WTC11 (cell line): ENCODE results near the gene PAM. TPM values are rescaled to one million over a fixed set of nuclear protein-coding genes. Genes with fewer than 3 reads are reported as not detected.

Experiments used
- ATAC-seq: fragments of 200-7000 bp; cut with Tn5 transposase; 2 replicates; pipeline ENCODE4 v1.10.0; 2021; ENCODE audit warnings: mild to moderate bottlenecking, moderate library complexity
- CTCF ChIA-PET: fragments of 300-600 bp; sonication (Branson Sonifier 250); formaldehyde crosslinking; loops from one replicate; lab custom pipeline; 2021; ENCODE audit warnings: antibody characterized with exemption; lab: Charles Lee
- POLR2A ChIA-PET: fragments of 350-600 bp; sonication (Branson Sonifier 250); formaldehyde crosslinking; loops from one replicate; lab custom pipeline; 2021; ENCODE audit warnings: antibody characterized with exemption; lab: Charles Lee
- DNase-seq: peaks from one replicate; pipeline ENCODE4 v3.0.0; 2021; ENCODE audit warnings: low spot score
- H3K27ac Mint-ChIP-seq: 2 replicates; pipeline ENCODE4 v1.8.0; 2021; ENCODE audit warnings: mixed read lengths
- H3K27me3 Mint-ChIP-seq: 2 replicates; pipeline ENCODE4 v1.8.0; 2021; ENCODE audit warnings: low read depth, mild to moderate bottlenecking, moderate library complexity, mixed read lengths
- H3K36me3 Mint-ChIP-seq: 2 replicates; pipeline ENCODE4 v1.8.0; 2021; ENCODE audit warnings: mixed read lengths
- H3K4me1 Mint-ChIP-seq: 2 replicates; pipeline ENCODE4 v1.8.0; 2022; ENCODE audit warnings: mixed read lengths
- H3K4me3 Mint-ChIP-seq: 2 replicates; pipeline ENCODE4 v1.8.0; 2021; ENCODE audit warnings: mild to moderate bottlenecking, moderate library complexity, mixed read lengths
- H3K9me3 Mint-ChIP-seq: 2 replicates; pipeline ENCODE4 v1.8.0; 2021; ENCODE audit warnings: mixed read lengths
- AR ChIP-seq: fragments of 250-450 bp; sonication (Bioruptor Pico); IDR thresholded peaks from 2 replicates; pipeline ENCODE4 v1.9.0; 2021; ENCODE audit warnings: mild to moderate bottlenecking
- ATF1 ChIP-seq: sonication (generic); formaldehyde crosslinking; IDR thresholded peaks from 2 replicates; pipeline ENCODE4 v1.8.1; 2023; ENCODE audit warnings: mild to moderate bottlenecking, moderate library complexity, missing genetic modification reagents
- E2F1 ChIP-seq: sonication (generic); formaldehyde crosslinking; IDR thresholded peaks from 2 replicates; pipeline ENCODE4 v1.8.0; 2022; ENCODE audit warnings: mild to moderate bottlenecking, missing genetic modification reagents
- EMX1 ChIP-seq: fragments of 250-450 bp; sonication (Bioruptor Pico); IDR thresholded peaks from 2 replicates; pipeline ENCODE4 v1.8.0; 2021; ENCODE audit warnings: mild to moderate bottlenecking
- ESRRA ChIP-seq: sonication (generic); formaldehyde crosslinking; IDR thresholded peaks from 2 replicates; pipeline ENCODE4 v1.8.1; 2022; ENCODE audit warnings: mild to moderate bottlenecking, missing genetic modification reagents, borderline replicate concordance
- FOXK1 ChIP-seq: sonication (generic); formaldehyde crosslinking; IDR thresholded peaks from 2 replicates; pipeline ENCODE4 v1.8.0; 2022; ENCODE audit warnings: mild to moderate bottlenecking, moderate library complexity, missing genetic modification reagents
- GABPB1 ChIP-seq: sonication (generic); formaldehyde crosslinking; IDR thresholded peaks from 2 replicates; pipeline ENCODE4 v1.8.1; 2023; ENCODE audit warnings: mild to moderate bottlenecking, missing genetic modification reagents
- GRHL2 ChIP-seq: fragments of 250-450 bp; sonication (Bioruptor Pico); IDR thresholded peaks from 2 replicates; pipeline ENCODE4 v1.8.0; 2022; ENCODE audit warnings: mild to moderate bottlenecking, moderate library complexity; ENCODE audit not compliant: insufficient replicate concordance, severe bottlenecking
- HMGXB4 ChIP-seq: sonication (generic); formaldehyde crosslinking; IDR thresholded peaks from 2 replicates; pipeline ENCODE4 v1.8.1; 2023; ENCODE audit warnings: mild to moderate bottlenecking, moderate library complexity, missing genetic modification reagents
- JUN ChIP-seq: sonication (generic); formaldehyde crosslinking; IDR thresholded peaks from 2 replicates; pipeline ENCODE4 v1.8.0; 2023; ENCODE audit warnings: mild to moderate bottlenecking, missing genetic modification reagents
- MAX ChIP-seq: sonication (generic); formaldehyde crosslinking; IDR thresholded peaks from 2 replicates; pipeline ENCODE4 v1.8.0; 2022; ENCODE audit warnings: mild to moderate bottlenecking, missing genetic modification reagents
- MYBL2 ChIP-seq: sonication (generic); formaldehyde crosslinking; IDR thresholded peaks from 2 replicates; pipeline ENCODE4 v1.8.1; 2023; ENCODE audit warnings: mild to moderate bottlenecking, moderate library complexity, missing genetic modification reagents
- NFATC4 ChIP-seq: fragments of 250-450 bp; sonication (Bioruptor Pico); IDR thresholded peaks from 2 replicates; pipeline ENCODE4 v1.9.0; 2021; ENCODE audit warnings: mild to moderate bottlenecking
- NR1H2 ChIP-seq: sonication (generic); formaldehyde crosslinking; IDR thresholded peaks from 2 replicates; pipeline ENCODE4 v1.9.0; 2021; ENCODE audit warnings: mild to moderate bottlenecking, moderate library complexity, missing genetic modification reagents
- NR2C2 ChIP-seq: sonication (generic); formaldehyde crosslinking; IDR thresholded peaks from 2 replicates; pipeline ENCODE4 v1.8.0; 2022; ENCODE audit warnings: mild to moderate bottlenecking, missing genetic modification reagents
- RELA ChIP-seq: sonication (generic); formaldehyde crosslinking; IDR thresholded peaks from 2 replicates; pipeline ENCODE4 v1.8.1; 2022; ENCODE audit warnings: missing genetic modification reagents, mild to moderate bottlenecking, borderline replicate concordance
- SMAD3 ChIP-seq: sonication (generic); formaldehyde crosslinking; IDR thresholded peaks from 2 replicates; pipeline ENCODE4 v1.8.0; 2022; ENCODE audit warnings: missing genetic modification reagents, mild to moderate bottlenecking, borderline replicate concordance
- SMAD4 ChIP-seq: sonication (generic); formaldehyde crosslinking; IDR thresholded peaks from 2 replicates; pipeline ENCODE4 v1.8.0; 2022; ENCODE audit warnings: mild to moderate bottlenecking, missing genetic modification reagents
- TCF7 ChIP-seq: sonication (generic); formaldehyde crosslinking; IDR thresholded peaks from 2 replicates; pipeline ENCODE4 v1.8.0; 2022; ENCODE audit warnings: mild to moderate bottlenecking, low read depth, missing genetic modification reagents, moderate library complexity
- ZNF219 ChIP-seq: sonication (generic); formaldehyde crosslinking; IDR thresholded peaks from 2 replicates; pipeline ENCODE4 v1.8.0; 2023; ENCODE audit warnings: missing genetic modification reagents, mild to moderate bottlenecking, borderline replicate concordance
- ZNF232 ChIP-seq: sonication (generic); formaldehyde crosslinking; IDR thresholded peaks from 2 replicates; pipeline ENCODE4 v1.8.0; 2022; ENCODE audit warnings: mild to moderate bottlenecking, missing genetic modification reagents
- ZNF263 ChIP-seq: sonication (generic); formaldehyde crosslinking; IDR thresholded peaks from 2 replicates; pipeline ENCODE4 v1.8.1; 2022; ENCODE audit warnings: low read depth, mild to moderate bottlenecking, moderate library complexity, missing genetic modification reagents
- ZNF416 ChIP-seq: fragments of 250-450 bp; sonication (Bioruptor Pico); IDR thresholded peaks from 2 replicates; pipeline ENCODE4 v1.9.0; 2021; ENCODE audit warnings: mild to moderate bottlenecking, inconsistent platforms
- ZNF512 ChIP-seq: sonication (generic); formaldehyde crosslinking; IDR thresholded peaks from 2 replicates; pipeline ENCODE4 v1.8.1; 2022; ENCODE audit warnings: missing genetic modification reagents, borderline replicate concordance
- ZNF671 ChIP-seq: fragments of 250-450 bp; sonication (Bioruptor Pico); IDR thresholded peaks from 2 replicates; pipeline ENCODE4 v1.8.0; 2021; ENCODE audit warnings: mild to moderate bottlenecking
- total RNA-seq: library from RNA; stranded (reverse); gene quantifications from 3 replicates; pipeline ENCODE4 v1.2.3, GENCODE V29; 2021
- TF ChIP-seq, protein P1 (sequence below): sonication (generic); formaldehyde crosslinking; IDR thresholded peaks from 2 replicates; pipeline ENCODE4 v1.8.1; 2022; ENCODE audit warnings: mild to moderate bottlenecking, moderate library complexity, missing genetic modification reagents
- TF ChIP-seq, protein P2 (sequence below): fragments of 250-450 bp; sonication (Bioruptor Pico); IDR thresholded peaks from 2 replicates; pipeline ENCODE4 v1.9.0; 2021; ENCODE audit warnings: moderate library complexity, mild to moderate bottlenecking, inconsistent platforms, borderline replicate concordance
- TF ChIP-seq, protein P3 (sequence below): fragments of 250-450 bp; sonication (Bioruptor Pico); IDR thresholded peaks from 2 replicates; pipeline ENCODE4 v2.1.2; 2022; ENCODE audit warnings: mild to moderate bottlenecking, moderate library complexity

PAM gene
- total RNA-seq, 1 experiment from 2014 or later: 52.3 TPM

DNA sequence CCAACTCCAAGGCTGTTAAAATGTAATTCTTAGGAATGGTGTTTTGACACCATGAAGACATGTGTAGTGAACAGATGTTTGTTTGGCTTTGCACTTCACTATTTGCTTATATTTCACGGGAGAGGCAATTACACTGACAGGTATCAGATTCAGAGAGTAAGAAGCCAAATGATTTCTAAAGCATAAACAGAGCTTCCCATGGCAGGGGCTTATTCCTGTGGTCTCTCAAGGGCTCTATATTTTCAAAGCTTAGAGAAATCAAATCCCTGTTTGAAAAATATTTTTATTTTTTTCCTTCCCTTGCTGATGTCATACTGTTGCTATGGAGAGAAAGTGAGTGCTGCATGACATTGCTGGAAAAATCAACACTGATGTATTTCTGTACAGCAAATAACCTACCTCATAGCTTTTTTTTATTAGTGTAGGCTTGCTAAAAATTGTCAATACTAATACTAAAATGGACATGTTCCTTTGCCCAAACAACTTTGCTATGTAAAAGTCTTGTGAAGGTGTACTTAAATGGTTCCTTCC, 203.4 kb downstream of the PAM start (continued):
- TF ChIP-seq AR (CRISPR knock-in tag): no peak
- TF ChIP-seq RELA (CRISPR knock-in tag): no peak
- no peak for TF ChIP-seq NFATC4 (CRISPR knock-in tag)
- no peak for TF ChIP-seq FOXK1 (CRISPR knock-in tag)
- TF ChIP-seq, protein P1, sequence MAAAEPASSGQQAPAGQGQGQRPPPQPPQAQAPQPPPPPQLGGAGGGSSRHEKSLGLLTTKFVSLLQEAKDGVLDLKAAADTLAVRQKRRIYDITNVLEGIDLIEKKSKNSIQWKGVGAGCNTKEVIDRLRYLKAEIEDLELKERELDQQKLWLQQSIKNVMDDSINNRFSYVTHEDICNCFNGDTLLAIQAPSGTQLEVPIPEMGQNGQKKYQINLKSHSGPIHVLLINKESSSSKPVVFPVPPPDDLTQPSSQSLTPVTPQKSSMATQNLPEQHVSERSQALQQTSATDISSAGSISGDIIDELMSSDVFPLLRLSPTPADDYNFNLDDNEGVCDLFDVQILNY (CRISPR knock-in tag): no peak
- TF ChIP-seq ESRRA (CRISPR knock-in tag): no peak
- TF ChIP-seq, protein P2, sequence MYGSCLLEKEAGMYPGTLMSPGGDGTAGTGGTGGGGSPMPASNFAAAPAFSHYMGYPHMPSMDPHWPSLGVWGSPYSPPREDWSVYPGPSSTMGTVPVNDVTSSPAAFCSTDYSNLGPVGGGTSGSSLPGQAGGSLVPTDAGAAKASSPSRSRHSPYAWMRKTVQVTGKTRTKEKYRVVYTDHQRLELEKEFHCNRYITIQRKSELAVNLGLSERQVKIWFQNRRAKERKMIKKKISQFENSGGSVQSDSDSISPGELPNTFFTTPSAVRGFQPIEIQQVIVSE (CRISPR knock-in tag): no peak
- TF ChIP-seq JUN (CRISPR knock-in tag): no peak
- no peak for TF ChIP-seq MYBL2 (CRISPR knock-in tag)
- no peak for TF ChIP-seq MAX
- no peak for TF ChIP-seq ZNF512 (CRISPR knock-in tag)
- no peak for TF ChIP-seq SMAD4 (CRISPR knock-in tag)
- no peak for TF ChIP-seq SMAD3 (CRISPR knock-in tag)
- TF ChIP-seq ZNF219 (CRISPR knock-in tag): no peak
- TF ChIP-seq ZNF263 (CRISPR knock-in tag): no peak

DNA sequence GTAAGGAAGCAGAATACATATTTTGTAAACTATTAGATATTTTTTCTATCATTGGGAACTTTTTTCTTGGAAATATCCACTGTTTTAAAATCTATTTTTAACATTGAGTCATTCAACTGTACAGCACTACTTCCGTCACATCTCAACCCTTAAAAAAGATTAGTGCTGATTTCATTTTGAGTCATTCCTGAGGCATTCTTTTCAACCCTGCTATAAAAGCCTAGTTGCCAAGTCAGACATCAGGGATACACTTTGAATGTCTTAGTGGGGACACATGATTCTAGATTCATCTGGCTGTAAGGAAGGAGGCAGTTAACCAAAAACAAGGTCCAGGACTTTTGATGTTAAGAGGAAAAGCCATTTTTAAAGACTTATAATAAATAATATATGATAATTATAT, 203.9 kb downstream of the PAM start:
- Mint-ChIP-seq H3K4me1 (no peaks in the 10 kb centered on the region), H3K4me3 (no peak overlapping the region), H3K9me3 (no peaks in the 10 kb centered on the region), H3K27me3 (no peaks in the 10 kb centered on the region), H3K36me3 (no peaks in the 10 kb centered on the region), H3K27ac (no peak overlapping the region)
- DNase-seq (no peak), ATAC-seq (no peak)
- CTCF ChIA-PET: no interaction called here
- POLR2A ChIA-PET: no interaction called here
- TF ChIP-seq ZNF232 (CRISPR knock-in tag) (no peak), NR2C2 (CRISPR knock-in tag) (no peak), TCF7 (CRISPR knock-in tag) (no peak), MAX (no peak), GRHL2 (CRISPR knock-in tag) (no peak), NR1H2 (CRISPR knock-in tag) (no peak), HMGXB4 (CRISPR knock-in tag) (no peak), E2F1 (CRISPR knock-in tag) (no peak), ZNF416 (CRISPR knock-in tag) (no peak), ZNF671 (CRISPR knock-in tag) (no peak), GABPB1 (CRISPR knock-in tag) (no peak), ATF1 (CRISPR knock-in tag) (no peak), EMX1 (CRISPR knock-in tag) (no peak)
- TF ChIP-seq, protein P3, sequence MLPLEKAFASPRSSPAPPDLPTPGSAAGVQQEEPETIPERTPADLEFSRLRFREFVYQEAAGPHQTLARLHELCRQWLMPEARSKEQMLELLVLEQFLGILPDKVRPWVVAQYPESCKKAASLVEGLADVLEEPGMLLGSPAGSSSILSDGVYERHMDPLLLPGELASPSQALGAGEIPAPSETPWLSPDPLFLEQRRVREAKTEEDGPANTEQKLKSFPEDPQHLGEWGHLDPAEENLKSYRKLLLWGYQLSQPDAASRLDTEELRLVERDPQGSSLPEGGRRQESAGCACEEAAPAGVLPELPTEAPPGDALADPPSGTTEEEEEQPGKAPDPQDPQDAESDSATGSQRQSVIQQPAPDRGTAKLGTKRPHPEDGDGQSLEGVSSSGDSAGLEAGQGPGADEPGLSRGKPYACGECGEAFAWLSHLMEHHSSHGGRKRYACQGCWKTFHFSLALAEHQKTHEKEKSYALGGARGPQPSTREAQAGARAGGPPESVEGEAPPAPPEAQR (CRISPR knock-in tag): no peak
